Heart left ventricle (tissue), 16 donors: ENCODE results near the gene MYOC. TPM values are rescaled to one million over a fixed set of nuclear protein-coding genes. Genes with fewer than 3 reads are reported as not detected.
"Not testable (repeated sequence)": the region's sequence is repeated elsewhere in the genome, so short reads cannot be mapped to it uniquely, and the experiment has no call there.

ENCODE experiments used
- ATAC-seq, 4 donors: fragments of 200-7000 bp; cut with Tn5 transposase; one replicate each; pipeline ENCODE4 v1.9.1; 2020 to 2022; ENCODE audit warnings: moderate library complexity in 4 of 4, mild to moderate bottlenecking in 3 of 4, moderate number of reproducible peaks in 1 of 4
- DNase-seq, 5 donors: peaks; one replicate each; pipeline ENCODE4 v3.0.0-alpha.2; 2020
- H3K27ac ChIP-seq, 12 donors: fragments of 200-600 bp; sonication (generic) in 4 of 12; one replicate each; pipeline versions ENCODE4 v1.5.0 to v1.8.0; 2016 to 2022; ENCODE audit warnings: mild to moderate bottlenecking in 2 of 12
- H3K27me3 ChIP-seq, 9 donors: fragments of 200-600 bp; sonication (generic) in 2 of 9; one replicate each; pipeline versions ENCODE4 v1.5.1 to v1.8.0; 2016 to 2022; ENCODE audit warnings: mild to moderate bottlenecking in 3 of 9
- H3K36me3 ChIP-seq, 9 donors: fragments of 200-600 bp; sonication (generic) in 2 of 9; one replicate each; pipeline versions ENCODE4 v1.5.0 to v1.8.0; 2018 to 2022; ENCODE audit warnings: mild to moderate bottlenecking in 2 of 9
- H3K4me1 ChIP-seq, 12 donors: fragments of 200-600 bp; sonication (generic) in 4 of 12; one replicate each; pipeline versions ENCODE4 v1.5.0 to v1.8.0; 2016 to 2022; ENCODE audit warnings: mild to moderate bottlenecking in 3 of 12
- H3K4me3 ChIP-seq, 12 donors: fragments of 200-600 bp; sonication (generic) in 4 of 12; one replicate each; pipeline versions ENCODE4 v1.5.0 to v1.8.0; 2017 to 2022; ENCODE audit warnings: mild to moderate bottlenecking in 9 of 12, moderate library complexity in 4 of 12
- H3K9me3 ChIP-seq, 12 donors: fragments of 200-600 bp; sonication (generic) in 4 of 12; one replicate each; pipeline versions ENCODE4 v1.5.0 to v1.8.0; 2016 to 2022; ENCODE audit warnings: mild to moderate bottlenecking in 1 of 12
- POLR2A ChIP-seq, 2 donors: fragments of 450-650 bp; IDR thresholded peaks; one replicate each; pipeline ENCODE4 v1.6.1; 2017; ENCODE audit warnings: antibody characterized with exemption in 2 of 2, mild to moderate bottlenecking in 2 of 2, moderate library complexity in 2 of 2
- WGBS, 4 donors: extraction: QIAGEN DNeasy Blood & Tissue Kit in 2 of 4; methylation state at CpG; one replicate each; pipeline versions ENCODE4 v1.1.5 to v1.1.7; 2013 to 2018; 5-methylcytosine and 5-hydroxymethylcytosine counted together
- intact Hi-C, 10 donors: fragments of 100-400 bp; cut with DNase I; formaldehyde crosslinking; loops; one replicate each; pipeline versions ENCODE4 v1.11.1 to v1.14.2; 2022
- polyA plus RNA-seq, 2 donors: library from polyadenylated mRNA; stranded (reverse); fragments of 200-250 nt; gene quantifications; one replicate each; pipeline ENCODE4 v1.2.3, GENCODE V29; 2013
- total RNA-seq, 9 donors: library from RNA; depleted of rRNA in 2 of 9; stranded (reverse); fragments of >200 nt in 2 of 9; fragmentation: NEBNext Ultra II Directional in 3 of 9; extraction: Animal tissue kit (Norgen Biotek cat#: 25700) in 3 of 9; gene quantifications; one replicate each; pipeline versions ENCODE4 v1.1.0 to v1.2.4, GENCODE V29; 2016 to 2023
- TF ChIP-seq, protein P1 (sequence below), 12 donors: fragments of 200-600 bp; sonication (generic) in 4 of 12; IDR thresholded peaks; one replicate each; pipeline versions ENCODE4 v1.5.0 to v1.8.0; 2018 to 2022; ENCODE audit warnings: antibody characterized with exemption in 12 of 12, mild to moderate bottlenecking in 5 of 12
- donor health status: ischemic (EF 13 %, LVEDD 7.1; RV severe dilation, severe dysfunction).
- donor health status: healthy with polysubstance abuse.
- donor health status: DM: no; HTN: yes; CAD: no.
- donor health status: DM: no; HTN: no; CAD: no.
- donor health status: ischemic (EF 25% LVEDD 6.9; RV normal size, moderate dysfunction).
- donor health status: ischemic (EF 25% LVEDD 5.7; RV mildly dilated, moderate dysfunction).
- donor health status: healthy.
- donor health status: DM: yes; HTN: yes; CAD: no.
- donor health status: ischemic (EF 35%, LVEDD 5.7; RV mildly dilated, moderate dysfunction).
- donor health status: nonischemic (EF 11% LVEDD 7.7; RV severe dilation, severe dysfunction).
- donor health status: DM: yes; HTN: yes; CAD: no.
- donor health status: PGD.
- donor health status: ischemic (EF 29% LVEDD 5.4; RV normal size, mild dysfunction).
- donor health status: nonischemic (EF 23%, LVEDD 6.1; RV moderate dilation, normal function).

MYOC gene
- total and polyA plus RNA-seq, 11 donors, result 0.49 to 12.4 (median 2.3) TPM

- 60 to 71% (median 66%) methylated on average over 7 of the region's 7 CpGs for WGBS, 4 donors
- H3K9me3 ChIP-seq, result no peaks in the 10 kb centered on the region
- peaks cover 0 to 32% (median 5%) of the 10 kb centered on the region in 12 donors for H3K4me1 ChIP-seq
- intact Hi-C loops, result no loop called here
- H3K36me3 ChIP-seq, result no peaks in the 10 kb centered on the region
- TF ChIP-seq, protein P1, sequence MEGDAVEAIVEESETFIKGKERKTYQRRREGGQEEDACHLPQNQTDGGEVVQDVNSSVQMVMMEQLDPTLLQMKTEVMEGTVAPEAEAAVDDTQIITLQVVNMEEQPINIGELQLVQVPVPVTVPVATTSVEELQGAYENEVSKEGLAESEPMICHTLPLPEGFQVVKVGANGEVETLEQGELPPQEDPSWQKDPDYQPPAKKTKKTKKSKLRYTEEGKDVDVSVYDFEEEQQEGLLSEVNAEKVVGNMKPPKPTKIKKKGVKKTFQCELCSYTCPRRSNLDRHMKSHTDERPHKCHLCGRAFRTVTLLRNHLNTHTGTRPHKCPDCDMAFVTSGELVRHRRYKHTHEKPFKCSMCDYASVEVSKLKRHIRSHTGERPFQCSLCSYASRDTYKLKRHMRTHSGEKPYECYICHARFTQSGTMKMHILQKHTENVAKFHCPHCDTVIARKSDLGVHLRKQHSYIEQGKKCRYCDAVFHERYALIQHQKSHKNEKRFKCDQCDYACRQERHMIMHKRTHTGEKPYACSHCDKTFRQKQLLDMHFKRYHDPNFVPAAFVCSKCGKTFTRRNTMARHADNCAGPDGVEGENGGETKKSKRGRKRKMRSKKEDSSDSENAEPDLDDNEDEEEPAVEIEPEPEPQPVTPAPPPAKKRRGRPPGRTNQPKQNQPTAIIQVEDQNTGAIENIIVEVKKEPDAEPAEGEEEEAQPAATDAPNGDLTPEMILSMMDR (IDR thresholded peaks at IDR 0.05), result no peak
- TF ChIP-seq POLR2A (IDR thresholded peaks at IDR 0.05), result no peak
- peak overlapping the region in 1 of 12 donors; percentile 1 for H3K4me3 ChIP-seq
- no peak for DNase-seq
- no peaks in the 10 kb centered on the region for H3K27me3 ChIP-seq
- H3K27ac ChIP-seq, result peak overlapping the region in 11 of 12 donors; percentile 2 to 64 (median 31)
- ATAC-seq, result peak in 3 of 4 donors; percentile 31 to 60 (median 40)
These were observed 10.8 kb upstream of the MYOC start for GRCh38 chr1:171663036-171663853.

DNA sequence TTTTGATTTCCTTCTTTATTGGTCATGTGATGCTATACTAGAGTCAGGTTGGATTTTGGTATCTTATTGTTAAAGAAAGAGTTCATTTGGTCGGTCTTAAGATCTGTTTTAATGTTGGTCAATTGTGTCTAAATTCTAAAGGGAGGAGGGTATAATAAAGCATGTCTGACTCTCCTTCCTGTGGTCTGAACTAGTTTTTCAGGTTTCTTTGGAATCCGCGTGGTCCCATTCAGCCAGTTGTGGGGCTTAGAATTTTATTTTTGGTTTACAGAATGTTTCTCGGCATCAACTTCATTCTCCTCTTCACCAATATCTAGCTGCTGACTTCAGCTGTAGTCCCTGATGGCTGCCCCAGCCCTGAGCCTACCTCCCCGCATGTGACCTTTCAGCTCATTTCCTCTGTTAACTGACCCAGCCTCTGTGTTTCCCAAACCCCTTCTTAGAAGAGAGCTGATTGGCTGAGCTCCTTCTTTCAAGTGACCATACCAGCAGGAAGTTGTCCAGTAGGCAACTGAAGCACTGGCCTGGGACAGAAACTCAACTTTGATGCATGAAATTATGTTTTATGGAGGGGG lies 8.7 kb upstream of the MYOC start:
- Histone ChIP-seq H3K27ac (no peak overlapping the region), H3K27me3 (no peaks in the 10 kb centered on the region), H3K9me3 (no peaks in the 10 kb centered on the region), H3K36me3 (no peaks in the 10 kb centered on the region), H3K4me1 (peaks cover 0 to 28% (median 6%) of the 10 kb centered on the region in 12 donors), H3K4me3 (no peak overlapping the region)
- WGBS, 4 donors, result 94 to 96% (median 95%) methylated on average over 5 of the region's 5 CpGs
- TF ChIP-seq POLR2A (IDR thresholded peaks at IDR 0.05), result no peak
- TF ChIP-seq, protein P1 (IDR thresholded peaks at IDR 0.05), result no peak
- ATAC-seq (no peak), DNase-seq (no peak)
- intact Hi-C loops, result no loop called here

GRCh38 chr1:171656206-171656605 lies 3.7 kb upstream of the MYOC start:
- peak overlapping the region in 4 of 12 donors; percentile 22 to 35 (median 30) for H3K4me3 ChIP-seq
- H3K9me3 ChIP-seq, ATAC-seq, H3K27me3 ChIP-seq, DNase-seq, H3K36me3 ChIP-seq: not testable (repeated sequence)
- 97 to 99% (median 98%) methylated on average over 8 to 9 of the region's 9 CpGs for WGBS, 4 donors
- H3K27ac ChIP-seq, result peak overlapping the region in 10 of 12 donors; percentile 62 to 95 (median 82)
- H3K4me1 ChIP-seq, result peaks cover 2 to 50% (median 31%) of the 10 kb centered on the region in 12 donors
- intact Hi-C loops, result loop anchor here in 1 of 10 donors (5.0 kb wide), 1 partner anchor 876 kb away; the partner anchor contains the start of gene SUCO

- Histone ChIP-seq H3K27me3 (no peaks in the 10 kb centered on the region), H3K27ac (peak overlapping the region; percentile 45 to 95 (median 79)), H3K4me1 (peaks cover 2 to 50% (median 31%) of the 10 kb centered on the region in 12 donors), H3K36me3 (no peaks in the 10 kb centered on the region), H3K4me3 (peak overlapping the region in 8 of 12 donors; percentile 10 to 35 (median 24)), H3K9me3 (no peaks in the 10 kb centered on the region)
- WGBS, 4 donors, result 31 to 48% (median 34%) methylated on average over 6 of the region's 6 CpGs
- TF ChIP-seq, protein P1 (IDR thresholded peaks at IDR 0.05), result no peak
- TF ChIP-seq POLR2A (IDR thresholded peaks at IDR 0.05), result no peak
- DNase-seq, result no peak
- intact Hi-C loops, result loop anchor here in 1 of 10 donors (2.0 to 5.0 kb wide), 3 partner anchors 87 to 877 kb away; partner anchors contain the start of genes METTL13, SUCO and VAMP4
- ATAC-seq, result no peak
These were observed 3.2 kb upstream of the MYOC start for GRCh38 chr1:171655746-171656116.
